ENCODE results near the gene WASF3.

- TF ChIP-seq ELK1 (IDR thresholded peaks at IDR 0.05; ENCODE audit: low read depth, low read length) (no peak), POLR2AphosphoS5 (IDR thresholded peaks at IDR 0.05; ENCODE audit: low read length) (no peak), RAD21 (IDR thresholded peaks at IDR 0.05; ENCODE audit: insufficient read depth, low read depth, low read length) (no peak), CTCF (IDR thresholded peaks at IDR 0.05 in 2 of 3, conservative IDR thresholded peaks at IDR 0.05 in 1 of 3; ENCODE audit: control insufficient read depth in 2 of 3, extremely low read depth in 1 of 3, insufficient read depth in 1 of 3, low read depth in 3 of 3, low read length in 3 of 3) (no peak), ESRRA (IDR thresholded peaks at IDR 0.05; ENCODE audit: low read length) (no peak), CBFB (IDR thresholded peaks at IDR 0.05; ENCODE audit: low read depth) (no peak), ZBTB33 (IDR thresholded peaks at IDR 0.05) (no peak), BCL3 (IDR thresholded peaks at IDR 0.05; ENCODE audit: borderline replicate concordance, insufficient read depth, low read depth, low read length, poor library complexity, severe bottlenecking) (no peak), SMC3 (IDR thresholded peaks at IDR 0.05; ENCODE audit: borderline replicate concordance, low read length) (no peak), ASH2L (IDR thresholded peaks at IDR 0.05; ENCODE audit: borderline replicate concordance, low read depth) (no peak)
These were observed 57.2 kb downstream of the WASF3 start for GRCh38 chr13:26614721-26615120.
